Naive thymus-derived CD4-positive, alpha-beta T cell (primary cell): Measurements from ENCODE around the gene ECI1. TPM values are rescaled to one million over a fixed set of nuclear protein-coding genes. Genes with fewer than 3 reads are reported as not detected.

ENCODE experiments used
- ATAC-seq: fragments of 150-1000 bp; cut with Tn5 transposase; 2 replicates; pipeline ENCODE4 v1.10.0; 2021; ENCODE audit warnings: mild to moderate bottlenecking, moderate library complexity
- CTCF ChIA-PET: fragments of 350-600 bp; sonication (Branson Sonifier 250); formaldehyde crosslinking; loops from one replicate; lab custom pipeline; 2021; ENCODE audit warnings: antibody characterized with exemption; lab: Charles Lee
- POLR2A ChIA-PET: fragments of 350-600 bp; sonication (Branson Sonifier 250); formaldehyde crosslinking; loops from one replicate; lab custom pipeline; 2021; ENCODE audit warnings: antibody characterized with exemption, inconsistent platforms; lab: Charles Lee
- DNase-seq, 9 donors: peaks; one replicate each; pipeline versions ENCODE4 v3.0.0 to v3.0.0-alpha.2; 2020 to 2022; ENCODE audit warnings: mixed read lengths in 1 of 9
- H3K27ac ChIP-seq: one replicate; pipeline ENCODE4 v1.7.0; 2013; ENCODE audit warnings: mild to moderate bottlenecking, low read depth, low read length, moderate library complexity
- H3K27me3 ChIP-seq, 2 donors: one replicate each; pipeline ENCODE4 v1.7.0; 2013; ENCODE audit warnings: low read length in 2 of 2, mild to moderate bottlenecking in 2 of 2, moderate library complexity in 2 of 2; ENCODE audit not compliant: control insufficient read depth in 2 of 2, insufficient read depth in 2 of 2
- H3K36me3 ChIP-seq, 3 experiments: 1 replicate in 2 of 3; 2 replicates in 1 of 3; pipeline ENCODE4 v1.7.0; 2013; ENCODE audit warnings: low read length in 3 of 3, mild to moderate bottlenecking in 3 of 3, moderate library complexity in 1 of 3; ENCODE audit not compliant: insufficient read depth in 3 of 3, control insufficient read depth in 2 of 3
- H3K4me1 ChIP-seq, 2 donors: one replicate each; pipeline ENCODE4 v1.7.0; 2013; ENCODE audit warnings: low read length in 2 of 2, mild to moderate bottlenecking in 2 of 2, moderate library complexity in 1 of 2; ENCODE audit not compliant: control insufficient read depth in 2 of 2, insufficient read depth in 2 of 2
- H3K4me3 ChIP-seq: 2 replicates; pipeline ENCODE4 v1.7.0; 2013; ENCODE audit warnings: mild to moderate bottlenecking, low read length
- H3K9me3 ChIP-seq, 3 experiments: 1 replicate in 2 of 3; 2 replicates in 1 of 3; pipeline ENCODE4 v1.7.0; 2013; ENCODE audit warnings: low read length in 3 of 3; ENCODE audit not compliant: control insufficient read depth in 2 of 3
- H3K27ac Mint-ChIP-seq, 9 donors: one replicate each; pipeline ENCODE4 v1.8.0; 2020 to 2022; ENCODE audit warnings: mixed read lengths in 9 of 9, mild to moderate bottlenecking in 8 of 9, moderate library complexity in 5 of 9, inconsistent platforms in 2 of 9
- H3K27me3 Mint-ChIP-seq, 5 donors: one replicate each; pipeline ENCODE4 v1.8.0; 2021 to 2022; ENCODE audit warnings: mixed read lengths in 5 of 5, mild to moderate bottlenecking in 1 of 5
- H3K36me3 Mint-ChIP-seq, 5 donors: one replicate each; pipeline ENCODE4 v1.8.0; 2020 to 2022; ENCODE audit warnings: mixed read lengths in 5 of 5, mild to moderate bottlenecking in 3 of 5, inconsistent platforms in 1 of 5
- H3K4me1 Mint-ChIP-seq, 7 donors: one replicate each; pipeline ENCODE4 v1.8.0; 2020 to 2022; ENCODE audit warnings: mixed read lengths in 7 of 7, mild to moderate bottlenecking in 3 of 7, inconsistent platforms in 1 of 7
- H3K4me3 Mint-ChIP-seq, 10 donors: one replicate each; pipeline ENCODE4 v1.8.0; 2020 to 2022; ENCODE audit warnings: mild to moderate bottlenecking in 10 of 10, mixed read lengths in 10 of 10, moderate library complexity in 6 of 10, inconsistent platforms in 2 of 10
- H3K9me3 Mint-ChIP-seq, 11 donors: one replicate each; pipeline ENCODE4 v1.8.0; 2020 to 2022; ENCODE audit warnings: mixed read lengths in 11 of 11, mild to moderate bottlenecking in 4 of 11, inconsistent platforms in 1 of 11, moderate library complexity in 1 of 11
- intact Hi-C, 2 donors: fragments of 100-400 bp; cut with micrococcal nuclease; formaldehyde crosslinking; loops; one replicate each; pipeline ENCODE4 v1.15.1; 2023
- polyA plus RNA-seq, 2 donors: library from polyadenylated mRNA; unstranded; fragments of 300-500 nt; fragmentation: Illumina TruSeq; gene quantifications; one replicate each; pipeline ENCODE4 v1.2.3, GENCODE V29; 2021
- total RNA-seq, 6 experiments: library from RNA in 5 of 6; stranded (reverse) in 5 of 6; gene quantifications; 1 replicate in 5 of 6; 2 replicates in 1 of 6; pipeline ENCODE4 v1.2.3 and lab custom pipeline; 2021 to 2026

ECI1 gene
- total and polyA plus RNA-seq, 7 experiments from 2014 or later = 19.9 to 44.2 (median 28.6) TPM

DNA sequence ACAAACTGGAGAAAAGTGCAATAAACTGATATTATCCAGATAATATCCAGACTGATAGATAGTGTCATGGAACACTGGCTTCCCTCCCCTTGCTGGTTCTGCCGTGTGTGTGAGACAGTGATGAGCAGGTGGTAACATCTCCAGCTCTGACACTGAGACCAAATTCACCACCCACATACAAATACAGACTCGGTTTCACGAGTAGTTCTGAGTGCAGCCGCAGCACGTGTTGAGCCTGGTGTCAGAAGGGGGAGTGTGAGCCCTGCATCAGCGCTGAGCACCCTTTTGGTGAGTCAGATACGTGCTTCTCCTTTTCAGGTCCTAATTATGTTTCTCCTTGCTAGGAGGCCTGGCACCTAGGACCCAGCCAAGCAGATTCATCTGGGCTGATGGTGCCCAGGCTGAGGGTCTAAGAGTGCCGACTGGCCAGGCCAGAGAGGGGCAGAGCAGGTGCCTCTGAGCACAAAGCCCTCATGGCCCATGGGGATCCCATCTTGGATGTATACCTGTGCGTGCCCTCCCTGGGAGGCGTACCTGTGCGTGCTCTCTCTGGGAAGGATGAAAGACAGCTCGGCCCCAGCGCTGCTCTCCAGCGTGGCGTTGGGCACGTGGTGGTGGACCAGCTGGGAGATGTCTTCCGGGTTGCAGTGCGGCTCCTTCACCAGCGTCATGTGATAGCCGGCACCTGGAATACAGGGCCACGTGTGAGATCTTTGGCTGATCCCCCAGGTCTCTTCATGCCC lies 43.8 kb upstream of the ECI1 start:
- Histone ChIP-seq H3K9me3 (no peaks in the 10 kb centered on the region), H3K4me1 (no peaks in the 10 kb centered on the region), H3K27me3 (no peaks in the 10 kb centered on the region), H3K4me3 (no peak overlapping the region), H3K27ac (no peak overlapping the region), H3K36me3 (no peaks in the 10 kb centered on the region)
- DNase-seq (no peak), ATAC-seq (peak; percentile 45)
- Mint-ChIP-seq H3K36me3 (peaks cover 0 to 4% (median 0%) of the 10 kb centered on the region in 5 donors), H3K27ac (no peak overlapping the region), H3K4me1 (peaks cover 0 to 6% (median 0%) of the 10 kb centered on the region in 7 donors), H3K4me3 (no peak overlapping the region), H3K9me3 (no peaks in the 10 kb centered on the region), H3K27me3 (no peaks in the 10 kb centered on the region)
- ChIA-PET CTCF (no interaction called here), POLR2A (no interaction called here)
- intact Hi-C loops = no loop called here

DNA sequence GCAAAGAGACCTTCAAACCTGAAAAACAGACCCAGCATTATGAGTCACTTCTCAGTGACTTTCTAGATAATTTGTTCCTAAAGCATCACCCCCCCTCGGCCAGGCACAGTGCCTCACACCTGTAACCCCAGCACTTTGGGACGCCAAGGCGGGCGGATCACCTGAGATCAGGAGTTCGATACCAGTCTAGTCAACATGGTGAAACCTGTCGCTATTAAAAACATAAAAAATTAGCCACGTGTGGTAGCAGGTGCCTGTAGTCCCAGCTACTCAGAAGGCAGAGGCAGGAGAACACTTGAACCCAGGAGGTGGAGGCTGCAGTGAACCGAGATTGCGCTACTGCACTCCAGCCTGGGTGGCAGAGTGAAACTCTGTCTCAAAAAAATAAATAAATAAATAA lies 40.8 kb upstream of the ECI1 start:
- peaks cover 0 to 6% (median 0%) of the 10 kb centered on the region in 7 donors for H3K4me1 Mint-ChIP-seq
- no peaks in the 10 kb centered on the region for H3K27me3 Mint-ChIP-seq

DNA sequence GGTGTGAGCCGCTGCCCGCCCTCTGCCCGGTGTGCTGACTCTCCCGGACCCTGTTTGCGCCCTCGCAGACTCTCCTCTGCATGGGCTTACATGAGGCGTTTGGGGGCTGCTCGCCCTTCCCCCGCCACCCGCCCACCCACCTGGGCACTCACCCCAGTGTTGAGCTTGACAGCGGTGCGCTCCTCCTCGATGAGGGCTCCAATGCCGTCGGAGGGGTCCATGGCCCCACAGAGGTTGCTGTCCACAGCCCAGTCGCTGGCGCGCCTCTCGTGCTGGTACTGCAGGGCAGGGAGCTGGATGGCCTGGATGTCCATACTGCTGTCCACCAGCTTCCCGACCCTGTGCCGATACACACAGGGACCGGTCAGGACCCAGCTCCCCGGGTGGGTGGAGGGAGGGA lies 37.9 kb upstream of the ECI1 start:
- peaks cover 0 to 11% (median 0%) of the 10 kb centered on the region in 5 donors for H3K36me3 Mint-ChIP-seq
- no peaks in the 10 kb centered on the region for H3K27me3 Mint-ChIP-seq
- no peaks in the 10 kb centered on the region for H3K9me3 ChIP-seq
- ATAC-seq = no peak
- no peak overlapping the region for H3K27ac ChIP-seq
- no peaks in the 10 kb centered on the region for H3K27me3 ChIP-seq
- H3K27ac Mint-ChIP-seq = no peak overlapping the region
- no peak overlapping the region for H3K4me3 Mint-ChIP-seq
- CTCF ChIA-PET = interaction anchor here (0.6 kb wide), 1 partner anchor 361 kb away, joined by 3 read pairs; no protein-coding TSS in a partner anchor
- intact Hi-C loops = no loop called here
- POLR2A ChIA-PET = no interaction called here
- no peaks in the 10 kb centered on the region for H3K9me3 Mint-ChIP-seq
- no peaks in the 10 kb centered on the region for H3K4me1 Mint-ChIP-seq
- no peaks in the 10 kb centered on the region for H3K4me1 ChIP-seq
- no peak overlapping the region for H3K4me3 ChIP-seq
- peaks cover 0 to 6% (median 0%) of the 10 kb centered on the region in 3 experiments for H3K36me3 ChIP-seq
- no peak for DNase-seq

More for the DNA sequence above, 40.8 kb upstream of the ECI1 start:
- H3K27me3 ChIP-seq = no peaks in the 10 kb centered on the region
- ChIA-PET POLR2A (no interaction called here), CTCF (no interaction called here)
- Mint-ChIP-seq H3K4me3 (no peak overlapping the region), H3K36me3 (peaks cover 0 to 11% (median 0%) of the 10 kb centered on the region in 5 donors), H3K27ac (no peak overlapping the region), H3K9me3 (no peaks in the 10 kb centered on the region)
- DNase-seq (no peak), ATAC-seq (no peak)
- intact Hi-C loops = no loop called here
- H3K9me3 ChIP-seq = no peaks in the 10 kb centered on the region
- H3K4me1 ChIP-seq = no peaks in the 10 kb centered on the region
- H3K36me3 ChIP-seq = no peaks in the 10 kb centered on the region
- H3K4me3 ChIP-seq = no peak overlapping the region
- no peak overlapping the region for H3K27ac ChIP-seq

DNA sequence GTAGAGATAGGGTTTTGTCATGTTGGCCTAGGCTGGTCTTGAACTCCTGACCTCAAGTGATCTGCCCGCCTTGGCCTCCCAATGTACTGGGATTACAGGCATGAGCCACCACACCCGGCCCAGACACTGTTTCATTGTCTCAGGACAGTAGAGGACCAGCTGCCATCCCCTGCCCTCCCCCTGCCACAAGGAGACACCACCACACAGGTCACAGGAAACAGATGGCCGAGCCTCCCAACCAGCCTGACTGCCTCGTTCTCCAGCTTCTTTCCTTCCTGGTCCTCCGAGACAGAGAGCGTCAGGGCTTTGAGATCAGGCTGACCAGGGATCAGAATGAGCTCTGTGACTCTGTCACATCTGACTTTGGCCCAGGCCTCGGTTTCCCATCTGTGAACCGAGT lies 37.3 kb upstream of the ECI1 start:
- DNase-seq = no peak
- Mint-ChIP-seq H3K27me3 (no peaks in the 10 kb centered on the region), H3K36me3 (peaks cover 0 to 13% (median 1%) of the 10 kb centered on the region in 5 donors), H3K4me1 (peaks cover 0 to under 1% (median 0%) of the 10 kb centered on the region in 7 donors), H3K9me3 (no peaks in the 10 kb centered on the region), H3K4me3 (no peak overlapping the region), H3K27ac (no peak overlapping the region)
- H3K4me3 ChIP-seq = no peak overlapping the region
- POLR2A ChIA-PET = no interaction called here
- ATAC-seq = no peak
- no peaks in the 10 kb centered on the region for H3K4me1 ChIP-seq
- CTCF ChIA-PET = interaction anchor here (0.5 kb wide), 1 partner anchor 168 kb away, joined by 3 read pairs; no protein-coding TSS in a partner anchor
- peaks cover 0 to 7% (median 0%) of the 10 kb centered on the region in 3 experiments for H3K36me3 ChIP-seq
- intact Hi-C loops = no loop called here
- H3K27me3 ChIP-seq = no peaks in the 10 kb centered on the region
- H3K9me3 ChIP-seq = no peaks in the 10 kb centered on the region
- H3K27ac ChIP-seq = no peak overlapping the region

DNA sequence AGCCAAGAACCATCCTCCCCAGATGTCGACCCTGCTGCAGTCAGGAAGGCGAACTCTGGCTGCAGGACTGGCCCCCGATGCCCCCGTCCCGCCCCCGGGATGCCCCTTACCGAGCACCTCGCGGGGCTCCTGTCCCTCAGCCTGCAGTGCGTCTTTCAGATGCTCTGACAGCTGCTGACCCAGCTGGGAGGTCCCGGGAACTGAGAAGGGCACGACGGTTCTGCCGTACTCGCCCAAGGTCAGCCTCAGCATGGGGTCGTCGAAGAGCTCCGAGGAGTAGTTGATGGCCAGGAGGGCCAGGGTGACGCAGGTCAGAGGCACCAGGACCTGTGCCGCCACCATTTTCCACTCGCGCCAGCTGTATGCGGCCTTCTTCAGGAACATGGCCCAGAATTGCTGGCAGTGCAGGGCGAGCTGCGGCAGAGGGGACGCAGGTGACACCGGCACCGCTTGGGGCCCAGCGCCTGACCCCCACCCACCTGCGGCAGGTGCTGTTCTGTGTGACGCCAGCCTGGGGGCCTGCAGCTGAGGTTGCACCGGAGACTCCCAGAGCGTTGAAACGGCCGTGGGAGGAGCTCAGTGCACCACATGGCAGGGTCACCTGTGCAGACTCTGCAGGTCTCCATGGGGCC lies 36.6 kb upstream of the ECI1 start:
- Mint-ChIP-seq H3K9me3 (no peaks in the 10 kb centered on the region), H3K27me3 (no peaks in the 10 kb centered on the region), H3K4me1 (peaks cover 0 to 4% (median 0%) of the 10 kb centered on the region in 7 donors), H3K27ac (no peak overlapping the region), H3K4me3 (no peak overlapping the region), H3K36me3 (peaks cover 0 to 15% (median 4%) of the 10 kb centered on the region in 5 donors)
- intact Hi-C loops = no loop called here
- Histone ChIP-seq H3K4me1 (no peaks in the 10 kb centered on the region), H3K9me3 (no peaks in the 10 kb centered on the region), H3K27ac (no peak overlapping the region), H3K27me3 (no peaks in the 10 kb centered on the region), H3K4me3 (no peak overlapping the region), H3K36me3 (peaks cover 0 to 7% (median 0%) of the 10 kb centered on the region in 3 experiments)
- ChIA-PET POLR2A (no interaction called here), CTCF (no interaction called here)
- ATAC-seq (no peak), DNase-seq (no peak)

DNA sequence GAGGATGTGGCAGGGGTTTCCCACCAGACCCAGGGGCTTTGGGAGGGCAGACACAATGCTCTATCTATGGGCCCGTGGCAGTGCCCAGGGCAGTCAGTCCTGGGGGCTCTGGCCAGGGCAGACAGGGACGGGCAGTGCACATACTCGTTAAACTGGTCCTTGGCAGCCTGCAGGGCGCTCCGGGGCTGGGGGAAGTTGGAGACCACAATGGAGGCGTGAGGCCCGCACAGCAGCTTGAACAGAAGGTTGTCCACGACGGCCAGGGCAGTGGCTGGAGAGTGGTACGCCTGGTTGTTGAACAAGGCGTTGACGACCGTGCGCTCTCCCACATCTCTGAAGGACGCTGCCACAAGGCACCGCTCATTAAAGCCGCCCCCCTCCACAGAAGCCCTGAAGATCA lies 35.2 kb upstream of the ECI1 start:
- DNase-seq (no peak), ATAC-seq (no peak)
- peaks cover 0 to 7% (median 0%) of the 10 kb centered on the region in 3 experiments for H3K36me3 ChIP-seq
- no peaks in the 10 kb centered on the region for H3K27me3 Mint-ChIP-seq
- no peak overlapping the region for H3K4me3 ChIP-seq
- no peaks in the 10 kb centered on the region for H3K9me3 Mint-ChIP-seq
- CTCF ChIA-PET = no interaction called here
- no peaks in the 10 kb centered on the region for H3K27me3 ChIP-seq
- H3K4me1 ChIP-seq = no peaks in the 10 kb centered on the region
- H3K4me1 Mint-ChIP-seq = peaks cover 0 to 4% (median 0%) of the 10 kb centered on the region in 7 donors
- H3K4me3 Mint-ChIP-seq = no peak overlapping the region
- H3K9me3 ChIP-seq = no peaks in the 10 kb centered on the region
- H3K36me3 Mint-ChIP-seq = peaks cover 0 to 15% (median 4%) of the 10 kb centered on the region in 5 donors
- no peak overlapping the region for H3K27ac Mint-ChIP-seq
- intact Hi-C loops = no loop called here
- POLR2A ChIA-PET = no interaction called here
- no peak overlapping the region for H3K27ac ChIP-seq
